K562 (cell line): ENCODE data around the gene ANKRD44. TPM values are rescaled to one million over a fixed set of nuclear protein-coding genes. Genes with fewer than 3 reads are reported as not detected.

Source experiments
- PRDM10 ChIP-seq: fragments of 450-650 bp; IDR thresholded peaks from 2 replicates; pipeline ENCODE4 v1.6.1; 2018; ENCODE audit not compliant: partially characterized antibody
- RREB1 ChIP-seq: fragments of 250-450 bp; sonication (Bioruptor Pico); IDR thresholded peaks from 2 replicates; pipeline ENCODE4 v1.4.0; 2020
- ZBTB11 ChIP-seq, 3 experiments: fragments of 200-800 bp in 1 of 3; fragments of 250-450 bp in 1 of 3; fragments of 450-650 bp in 1 of 3; sonication (Bioruptor Pico) in 1 of 3; sonication (Bioruptor generic) in 1 of 3; formaldehyde crosslinking in 1 of 3; IDR thresholded peaks; 2 replicates each; pipeline versions ENCODE4 v1.6.1 to v1.8.0; 2016 to 2022; ENCODE audit warnings: mild to moderate bottlenecking in 2 of 3, missing genetic modification characterization in 2 of 3, missing compliant biosample characterization in 1 of 3, moderate library complexity in 1 of 3
- polyA plus RNA-seq, 8 experiments: library from polyadenylated mRNA; depleted of rRNA in 4 of 8; stranded (reverse) in 5 of 8; unstranded in 3 of 8; fragments of >200 nt; fragmentation: Nextera tagmentation in 2 of 8; fragmentation: Illumina TruSeq in 1 of 8; extraction: Ambion mirVana in 2 of 8; extraction: Trizol in 1 of 8; gene quantifications; 2 replicates each; pipeline versions ENCODE4 v1.2.1 to v1.2.3, GENCODE V29; 2011 to 2014; ENCODE audit warnings: inconsistent platforms in 1 of 8, missing spikeins in 1 of 8
- total RNA-seq, 7 experiments: library from RNA; depleted of rRNA in 6 of 7; stranded (reverse); fragments of >200 nt in 6 of 7; fragmentation: Illumina TruSeq in 2 of 7; extraction: Trizol in 2 of 7; gene quantifications; 2 replicates each; pipeline versions ENCODE4 v1.2.1 to v1.2.3, GENCODE V29; 2011 to 2021; ENCODE audit warnings: low replicate concordance in 1 of 7

The ANKRD44 gene
- total and polyA plus RNA-seq, 9 of the 15 experiments (the other 6 are each of a cell fraction or from before 2014, with no cell fraction given), result 0.03 to 0.64 (median 0.07) TPM; not detected in 3

GRCh38 chr2:197184959-197185586 lies 125.5 kb downstream of the ANKRD44 start (continued):
- TF ChIP-seq ZBTB11 (CRISPR knock-in tag; IDR thresholded peaks at IDR 0.05), result no peak
- TF ChIP-seq PRDM10, result no peak
- no peak for TF ChIP-seq RREB1
- TF ChIP-seq, all 486 proteins: peak for 0
